HUES64 (cell line): ENCODE measurements around the gene USH2A.

Experiments
- H3K27ac ChIP-seq: 2 replicates; pipeline ENCODE4 v1.7.0; 2013; ENCODE audit warnings: low read depth, low read length, inconsistent platforms
- H3K27me3 ChIP-seq: 2 replicates; pipeline ENCODE4 v1.6.1; 2013; ENCODE audit warnings: mild to moderate bottlenecking, low read length; ENCODE audit not compliant: insufficient read depth
- H3K36me3 ChIP-seq: 2 replicates; pipeline ENCODE4 v1.6.1; 2013; ENCODE audit warnings: mild to moderate bottlenecking, low read length; ENCODE audit not compliant: insufficient read depth
- H3K4me1 ChIP-seq: 2 replicates; pipeline ENCODE4 v1.6.1; 2013; ENCODE audit warnings: mild to moderate bottlenecking, low read length, moderate library complexity; ENCODE audit not compliant: insufficient read depth
- H3K4me3 ChIP-seq: 2 replicates; pipeline ENCODE4 v1.5.1; 2013; ENCODE audit warnings: mild to moderate bottlenecking, low read length, moderate library complexity
- H3K9ac ChIP-seq: 2 replicates; pipeline ENCODE4 v1.6.1; 2013; ENCODE audit warnings: mild to moderate bottlenecking, low read depth, low read length
- H3K9me3 ChIP-seq: 2 replicates; pipeline ENCODE4 v1.6.1; 2013; ENCODE audit warnings: low read depth, low read length; ENCODE audit not compliant: insufficient read depth
- WGBS: fragments of 150-250, 120-280 bp; methylation state at CpG from one replicate; pipeline ENCODE4 v1.1.7; 2013; ENCODE audit warnings: missing lambda C conversion rate; 5-methylcytosine and 5-hydroxymethylcytosine counted together

Gene USH2A

GRCh38 chr1:216330262-216330661 lies 93.0 kb downstream of the USH2A start:
- H3K27ac ChIP-seq, result no peak overlapping the region
- no peak overlapping the region for H3K4me3 ChIP-seq
- WGBS, result 92% methylated on average over 1 of the region's 2 CpGs
- no peaks in the 10 kb centered on the region for H3K4me1 ChIP-seq
- no peaks in the 10 kb centered on the region for H3K36me3 ChIP-seq
- no peaks in the 10 kb centered on the region for H3K27me3 ChIP-seq
- H3K9ac ChIP-seq, result no peak overlapping the region
- H3K9me3 ChIP-seq, result peaks cover 6% of the 10 kb centered on the region; the same call in 1 of the 2 replicates

DNA sequence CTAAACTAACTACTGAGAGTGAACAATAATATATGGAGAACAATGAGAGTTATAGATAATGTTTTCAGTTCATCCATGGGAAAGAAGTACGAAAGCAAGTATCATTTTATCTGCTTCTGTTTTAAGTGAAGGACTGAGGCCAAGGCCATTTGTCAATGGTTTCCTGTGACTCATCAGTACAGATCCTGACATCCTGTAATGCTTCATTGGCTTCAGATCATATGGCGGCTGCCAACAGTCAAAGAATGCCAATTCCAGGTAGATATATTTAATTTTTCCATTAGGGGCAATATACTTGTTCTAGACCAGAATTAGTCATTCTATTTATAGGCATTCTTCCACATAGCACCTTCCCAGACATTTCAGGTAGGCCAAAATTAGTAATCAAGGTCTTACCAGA lies 97.3 kb downstream of the USH2A start:
- no peaks in the 10 kb centered on the region for H3K9me3 ChIP-seq
- no peak overlapping the region for H3K27ac ChIP-seq
- 96% methylated on average over 2 of the region's 2 CpGs for WGBS
- no peaks in the 10 kb centered on the region for H3K27me3 ChIP-seq
- no peaks in the 10 kb centered on the region for H3K36me3 ChIP-seq
- H3K9ac ChIP-seq, result no peak overlapping the region
- no peak overlapping the region for H3K4me3 ChIP-seq
- H3K4me1 ChIP-seq, result no peaks in the 10 kb centered on the region

GRCh38 chr1:216325336-216325735 lies 97.9 kb downstream of the USH2A start:
- Histone ChIP-seq H3K4me3 (no peak overlapping the region), H3K36me3 (no peaks in the 10 kb centered on the region), H3K4me1 (no peaks in the 10 kb centered on the region), H3K9ac (no peak overlapping the region), H3K9me3 (no peaks in the 10 kb centered on the region), H3K27ac (no peak overlapping the region), H3K27me3 (no peaks in the 10 kb centered on the region)
- 92% methylated on average over 6 of the region's 7 CpGs for WGBS

- no peaks in the 10 kb centered on the region for H3K4me1 ChIP-seq
- 94% methylated on average over 6 of the region's 6 CpGs for WGBS
- no peak overlapping the region for H3K27ac ChIP-seq
- no peaks in the 10 kb centered on the region for H3K36me3 ChIP-seq
- H3K27me3 ChIP-seq, result no peaks in the 10 kb centered on the region
- no peak overlapping the region for H3K9ac ChIP-seq
- no peak overlapping the region for H3K4me3 ChIP-seq
- peaks cover 3% of the 10 kb centered on the region; the same call in 1 of the 2 replicates for H3K9me3 ChIP-seq
Observed at GRCh38 chr1:216323344-216323743, 99.9 kb downstream of the USH2A start.

DNA sequence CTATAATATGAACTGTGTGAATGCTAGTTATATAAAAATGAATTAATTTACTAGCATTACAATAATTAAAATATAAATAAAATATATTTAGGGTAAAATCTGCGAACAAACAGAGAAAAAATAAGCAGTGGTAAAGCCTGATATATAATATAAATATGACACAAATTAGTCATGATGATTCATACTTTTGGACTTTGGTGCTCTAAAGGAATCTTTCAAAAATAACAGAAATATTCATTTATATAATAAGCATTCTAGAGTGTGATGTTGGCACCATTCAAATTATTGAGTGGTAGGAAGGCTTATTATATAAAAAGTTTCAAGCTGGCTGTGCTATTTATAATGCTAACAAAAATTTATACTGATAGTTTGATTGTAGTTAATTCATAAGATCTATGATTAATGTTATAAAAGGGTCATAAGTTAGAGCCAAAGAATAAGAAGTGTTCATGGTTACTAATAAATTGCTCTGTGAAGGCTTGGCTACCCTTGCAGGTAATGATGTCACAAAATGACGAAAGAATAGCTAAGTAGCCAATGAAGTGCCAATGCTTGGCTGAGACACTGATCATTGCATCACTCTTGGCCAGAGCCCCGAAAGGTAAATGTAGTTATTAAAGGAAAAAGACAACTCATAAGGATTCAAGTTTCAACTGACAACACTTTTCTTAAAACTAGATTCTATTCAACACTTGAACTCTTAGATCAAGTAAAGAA lies 108.7 kb downstream of the USH2A start:
- H3K4me1 ChIP-seq, result no peaks in the 10 kb centered on the region
- WGBS, result 96% methylated on average over 1 of the region's 3 CpGs

GRCh38 chr1:216310776-216311175 lies 112.5 kb downstream of the USH2A start:
- H3K4me1 ChIP-seq, result no peaks in the 10 kb centered on the region
- no peak overlapping the region for H3K4me3 ChIP-seq
- 14% methylated on average over 4 of the region's 4 CpGs for WGBS
- no peak overlapping the region for H3K9ac ChIP-seq
- no peak overlapping the region for H3K27ac ChIP-seq
- no peaks in the 10 kb centered on the region for H3K36me3 ChIP-seq
- H3K9me3 ChIP-seq, result no peaks in the 10 kb centered on the region
- no peaks in the 10 kb centered on the region for H3K27me3 ChIP-seq

More for the DNA sequence above, 108.7 kb downstream of the USH2A start:
- Histone ChIP-seq H3K27me3 (no peaks in the 10 kb centered on the region), H3K4me3 (no peak overlapping the region), H3K27ac (no peak overlapping the region), H3K36me3 (no peaks in the 10 kb centered on the region), H3K9ac (no peak overlapping the region), H3K9me3 (no peaks in the 10 kb centered on the region)

DNA sequence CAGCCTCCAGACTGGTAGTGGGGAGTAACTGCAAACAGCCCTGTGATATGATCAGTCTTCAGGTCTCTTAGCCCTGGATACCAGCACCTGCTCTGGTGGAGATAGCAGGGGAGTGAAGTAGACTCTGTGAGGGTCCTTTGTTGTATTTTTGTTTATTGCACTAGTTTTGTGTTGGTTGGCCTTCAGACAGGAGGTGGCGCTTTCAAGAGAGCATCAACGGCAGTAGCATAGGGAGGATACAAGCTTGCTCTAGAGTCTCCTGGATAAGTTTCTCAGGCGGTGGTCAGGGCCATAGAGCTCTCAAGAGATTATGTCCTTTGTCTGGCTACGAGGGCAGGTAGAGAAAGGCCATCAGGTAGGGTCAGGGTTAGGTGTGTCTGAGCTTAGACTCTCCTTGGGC lies 116.4 kb downstream of the USH2A start:
- no peak overlapping the region for H3K9ac ChIP-seq
- H3K36me3 ChIP-seq, result no peaks in the 10 kb centered on the region
- no peaks in the 10 kb centered on the region for H3K27me3 ChIP-seq
- no peak overlapping the region for H3K4me3 ChIP-seq
- H3K9me3 ChIP-seq, result no peaks in the 10 kb centered on the region
- no peaks in the 10 kb centered on the region for H3K4me1 ChIP-seq
- 90% methylated on average over 4 of the region's 4 CpGs for WGBS
- H3K27ac ChIP-seq, result no peak overlapping the region

DNA sequence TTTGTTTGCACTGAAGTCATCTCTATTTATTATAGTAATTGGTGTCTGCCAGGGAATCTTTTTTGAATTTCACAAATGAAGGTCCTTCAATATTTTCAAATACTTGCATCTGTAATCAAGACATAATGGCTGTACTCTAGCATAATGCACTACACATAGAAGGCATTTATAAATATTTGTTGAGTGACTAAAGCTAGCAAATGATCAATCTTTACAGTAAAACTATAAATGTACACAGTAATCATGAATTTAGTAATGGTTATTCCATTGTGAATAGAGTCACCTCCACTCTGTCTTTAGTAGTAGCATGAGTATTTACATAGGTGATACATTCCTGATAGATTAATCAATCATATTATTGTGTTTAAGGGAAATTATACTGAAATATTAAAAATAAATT lies 119.6 kb downstream of the USH2A start:
- no peaks in the 10 kb centered on the region for H3K9me3 ChIP-seq
- H3K9ac ChIP-seq, result no peak overlapping the region
- H3K27ac ChIP-seq, result no peak overlapping the region
- H3K36me3 ChIP-seq, result no peaks in the 10 kb centered on the region
- H3K4me3 ChIP-seq, result no peak overlapping the region
- H3K27me3 ChIP-seq, result no peaks in the 10 kb centered on the region
- no peaks in the 10 kb centered on the region for H3K4me1 ChIP-seq

DNA sequence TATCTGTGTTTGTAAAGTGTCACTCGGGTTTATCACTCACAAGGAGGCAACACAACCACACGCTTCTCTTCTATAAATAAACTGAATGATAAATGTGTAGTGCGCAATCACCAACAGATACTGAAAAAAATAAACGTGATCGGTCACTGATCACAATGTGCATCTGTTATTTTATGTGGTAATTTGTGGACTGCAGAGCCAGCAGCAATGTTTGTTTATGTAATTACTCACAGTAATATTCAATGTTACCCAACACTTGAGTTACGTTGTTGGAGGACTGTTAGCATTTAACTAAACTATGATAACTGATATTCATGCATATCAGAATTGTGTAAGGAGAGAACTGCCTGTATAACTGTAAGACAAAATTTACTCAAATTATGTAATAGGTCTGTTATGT lies 129.6 kb downstream of the USH2A start:
- H3K27me3 ChIP-seq, result no peaks in the 10 kb centered on the region
- no peaks in the 10 kb centered on the region for H3K4me1 ChIP-seq
- no peak overlapping the region for H3K4me3 ChIP-seq
- no peak overlapping the region for H3K27ac ChIP-seq
- no peaks in the 10 kb centered on the region for H3K36me3 ChIP-seq
- no peaks in the 10 kb centered on the region for H3K9me3 ChIP-seq
- WGBS, result 100% methylated on average over 5 of the region's 6 CpGs
- no peak overlapping the region for H3K9ac ChIP-seq

DNA sequence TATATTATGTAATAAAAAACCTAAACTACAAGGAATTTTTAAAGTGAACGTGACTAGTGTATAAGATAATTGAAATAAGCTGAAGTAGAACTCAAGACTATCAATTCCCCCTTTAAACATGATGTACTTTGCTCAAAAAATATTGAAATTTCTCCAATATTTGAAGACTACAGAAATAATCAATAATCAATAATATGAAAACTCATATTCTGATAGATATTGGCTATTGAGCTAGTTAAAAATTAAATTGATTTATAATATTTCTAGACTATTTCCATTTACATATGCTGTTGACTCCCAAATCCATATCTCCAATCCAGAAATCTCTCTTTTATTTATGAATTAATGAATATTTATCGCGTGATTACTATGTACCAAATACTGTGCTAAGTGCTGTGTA lies 133.2 kb downstream of the USH2A start:
- peaks cover 8% of the 10 kb centered on the region for H3K9me3 ChIP-seq
- H3K4me3 ChIP-seq, result no peak overlapping the region
- H3K9ac ChIP-seq, result no peak overlapping the region
- WGBS, result no CpG with 5 or more reads among the region's 3 CpGs
- no peaks in the 10 kb centered on the region for H3K4me1 ChIP-seq
- H3K27me3 ChIP-seq, result no peaks in the 10 kb centered on the region
- no peak overlapping the region for H3K27ac ChIP-seq
- H3K36me3 ChIP-seq, result no peaks in the 10 kb centered on the region

- H3K27ac ChIP-seq, result no peak overlapping the region
- no peak overlapping the region for H3K9ac ChIP-seq
- H3K4me3 ChIP-seq, result no peak overlapping the region
- WGBS, result 87% methylated on average over 3 of the region's 3 CpGs
- no peaks in the 10 kb centered on the region for H3K4me1 ChIP-seq
- peaks cover 12% of the 10 kb centered on the region for H3K9me3 ChIP-seq
- no peaks in the 10 kb centered on the region for H3K27me3 ChIP-seq
- H3K36me3 ChIP-seq, result no peaks in the 10 kb centered on the region
Observed at GRCh38 chr1:216285052-216285451, 138.2 kb downstream of the USH2A start.

DNA sequence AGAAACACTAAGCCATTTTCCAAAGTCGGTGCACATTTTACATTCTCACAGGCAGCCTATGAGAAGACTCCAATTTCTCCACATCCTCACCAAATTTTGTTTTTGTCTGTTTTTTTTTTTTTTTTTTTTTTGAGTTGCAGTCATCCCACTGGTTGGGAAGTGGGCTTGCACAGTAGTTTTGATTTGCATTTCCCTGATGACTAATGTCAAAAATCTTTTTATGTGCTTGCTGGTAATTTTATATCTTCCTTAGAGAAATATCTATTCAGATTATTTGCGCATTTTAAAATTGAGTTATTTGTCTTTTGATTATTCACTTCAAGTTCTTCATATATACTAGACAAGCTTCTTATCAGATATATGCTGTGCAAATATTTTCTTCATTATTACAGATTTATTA lies 141.5 kb downstream of the USH2A start:
- no peak overlapping the region for H3K27ac ChIP-seq
- H3K4me1 ChIP-seq, result no peaks in the 10 kb centered on the region
- H3K9ac ChIP-seq, result no peak overlapping the region
- peaks cover 12% of the 10 kb centered on the region for H3K9me3 ChIP-seq
- no peaks in the 10 kb centered on the region for H3K27me3 ChIP-seq
- no peaks in the 10 kb centered on the region for H3K36me3 ChIP-seq
- WGBS, result no CpG with 5 or more reads among the region's 2 CpGs
- no peak overlapping the region for H3K4me3 ChIP-seq
